ENCODE data around the gene SPATA33.
"Not testable (repeated sequence)": the region's sequence is repeated elsewhere in the genome, so short reads cannot be mapped to it uniquely, and the experiment has no call there.

Gene SPATA33

DNA sequence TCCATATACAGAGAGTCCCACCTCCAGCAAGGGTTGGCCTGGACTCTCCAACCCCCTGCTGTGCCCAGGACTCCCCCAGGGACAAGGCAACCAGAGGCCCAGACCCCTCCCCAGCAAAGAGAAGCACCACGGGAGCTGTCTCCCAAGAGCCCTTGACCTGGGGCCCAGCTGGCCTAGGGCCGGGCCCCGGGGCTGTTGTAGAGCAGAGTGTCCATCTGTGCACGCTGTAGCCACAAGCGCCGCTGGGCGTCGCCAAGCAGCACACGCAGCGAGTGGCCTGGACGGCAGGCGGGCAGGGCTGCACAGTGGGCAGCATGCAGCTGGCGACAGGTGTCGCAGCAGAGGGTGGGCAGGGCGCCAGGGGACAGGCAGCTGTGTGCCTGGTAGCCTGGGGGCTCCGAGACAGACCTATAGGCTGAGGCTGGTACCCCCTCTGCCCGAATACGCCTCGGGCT is 39.6 kb downstream of the SPATA33 start:
- H3K9ac ChIP-seq (ENCODE audit: insufficient read length), result no peak overlapping the region
- no peak for TF ChIP-seq EZH2 (IDR thresholded peaks at IDR 0.05)
- TF ChIP-seq POLR2AphosphoS5 (IDR thresholded peaks at IDR 0.05; ENCODE audit: borderline replicate concordance, low read depth, low read length), result no peak
- TF ChIP-seq FOXP2 (optimal IDR thresholded peaks at IDR 0.05; ENCODE audit: control extremely low read depth, extremely low read length, insufficient read depth), result no peak
- DNase-seq (ENCODE audit: low read depth, low spot score), result no peak
- peaks cover 2% of the 10 kb centered on the region; the same call in 1 of the 2 replicates for H3K36me3 ChIP-seq (ENCODE audit: insufficient read depth, low read length)
- H3K9me3 ChIP-seq (ENCODE audit: low read depth, low read length), result no peaks in the 10 kb centered on the region
- H3K4me3 ChIP-seq, result no peak overlapping the region
- no peak overlapping the region for H3K27ac ChIP-seq

DNA sequence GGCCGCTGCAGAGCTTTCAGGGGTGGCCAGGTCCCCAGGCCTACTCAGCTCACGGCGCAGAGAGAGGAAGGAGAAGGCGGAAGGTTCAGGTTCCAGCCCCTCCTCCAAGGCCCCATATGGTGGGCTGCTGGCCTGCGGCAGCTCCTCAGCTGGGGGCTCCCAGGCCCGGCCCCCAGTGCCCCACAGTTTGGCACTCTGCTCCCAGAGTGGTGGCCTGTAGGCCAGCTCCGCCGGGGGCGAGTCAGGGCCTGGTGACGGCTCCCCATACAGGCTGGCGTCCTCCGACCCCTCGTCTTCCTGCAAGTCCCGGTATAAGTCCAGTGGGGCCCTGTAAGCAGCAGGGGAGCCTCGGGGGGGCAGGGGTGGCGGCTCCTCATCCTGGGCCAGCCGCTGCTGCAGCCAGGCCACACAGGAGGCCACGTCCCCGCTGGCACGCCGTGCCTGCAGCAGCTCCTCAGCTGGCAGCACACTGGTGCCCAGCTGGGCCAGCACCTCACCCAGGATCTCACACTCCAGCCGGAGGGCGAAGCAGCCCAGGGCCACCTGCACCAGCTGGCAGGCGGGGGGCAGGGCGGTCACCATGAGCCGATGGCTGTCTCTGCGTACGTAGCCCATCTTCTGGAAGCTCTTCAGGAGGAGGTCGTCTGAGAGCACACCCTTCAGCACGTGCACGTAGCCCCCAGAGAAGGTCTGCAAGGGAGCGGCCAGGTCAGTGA is 40.1 kb downstream of the SPATA33 start:
- peaks cover 2% of the 10 kb centered on the region; the same call in 1 of the 2 replicates for H3K36me3 ChIP-seq (ENCODE audit: insufficient read depth, low read length)
- DNase-seq (ENCODE audit: low read depth, low spot score), result no peak
- H3K9me3 ChIP-seq (ENCODE audit: low read depth, low read length), result no peaks in the 10 kb centered on the region
- H3K9ac ChIP-seq (ENCODE audit: insufficient read length), result no peak overlapping the region
- TF ChIP-seq EZH2 (IDR thresholded peaks at IDR 0.05) (no peak), FOXP2 (optimal IDR thresholded peaks at IDR 0.05; ENCODE audit: control extremely low read depth, extremely low read length, insufficient read depth) (no peak), POLR2AphosphoS5 (IDR thresholded peaks at IDR 0.05; ENCODE audit: borderline replicate concordance, low read depth, low read length) (no peak)
- no peak overlapping the region for H3K4me3 ChIP-seq
- no peak overlapping the region for H3K27ac ChIP-seq

DNA sequence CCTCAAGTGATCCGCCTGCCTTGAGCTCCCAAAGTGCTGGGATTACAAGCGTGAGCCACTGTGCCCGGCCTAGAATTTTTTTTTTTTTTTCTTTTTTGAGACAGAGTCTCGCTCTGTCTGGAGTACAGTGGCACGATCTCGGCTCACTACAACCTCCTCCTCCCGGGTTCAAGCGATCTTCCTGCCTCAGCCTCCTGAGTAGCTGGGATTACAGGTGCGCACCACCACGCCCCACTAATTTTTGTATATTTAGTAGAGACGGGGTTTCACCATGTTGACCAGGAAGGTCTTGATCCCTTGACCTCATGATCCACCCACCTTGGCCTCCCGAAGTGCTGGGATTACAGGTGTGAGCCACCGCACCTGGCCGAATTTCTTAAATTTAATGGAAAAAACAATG is 41.1 kb downstream of the SPATA33 start:
- H3K9me3 ChIP-seq (ENCODE audit: low read depth, low read length); H3K9ac ChIP-seq (ENCODE audit: insufficient read length); DNase-seq (ENCODE audit: low read depth, low spot score); H3K36me3 ChIP-seq (ENCODE audit: insufficient read depth, low read length); H3K4me3 ChIP-seq; H3K27ac ChIP-seq: not testable (repeated sequence)

DNA sequence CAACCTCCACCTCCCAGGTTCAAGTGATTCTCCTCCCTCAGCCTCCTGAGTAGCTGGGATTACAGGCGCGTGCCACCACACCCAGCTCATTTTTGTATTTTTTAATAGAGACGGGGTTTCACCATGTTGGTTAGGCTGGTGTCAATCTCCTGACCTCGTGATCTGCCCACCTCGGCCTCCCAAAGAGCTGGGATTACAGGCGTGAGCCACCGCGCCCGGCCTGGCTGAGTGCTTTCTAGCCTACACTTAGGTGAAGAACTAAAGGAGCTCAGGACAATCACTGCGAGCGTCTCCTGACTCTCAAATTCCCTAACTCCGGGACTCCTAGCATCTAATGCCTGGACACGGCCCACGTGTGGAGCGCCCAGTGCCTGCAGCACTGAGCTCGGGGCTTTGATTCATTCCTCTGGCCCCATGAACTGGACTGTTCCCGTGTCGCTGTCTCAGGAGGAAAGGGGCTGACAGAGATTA is 42.0 kb downstream of the SPATA33 start:
- H3K9me3 ChIP-seq (ENCODE audit: low read depth, low read length); H3K36me3 ChIP-seq (ENCODE audit: insufficient read depth, low read length); H3K27ac ChIP-seq; DNase-seq (ENCODE audit: low read depth, low spot score); H3K9ac ChIP-seq (ENCODE audit: insufficient read length): not testable (repeated sequence)
- H3K4me3 ChIP-seq, result peak overlapping the region; percentile 79

DNA sequence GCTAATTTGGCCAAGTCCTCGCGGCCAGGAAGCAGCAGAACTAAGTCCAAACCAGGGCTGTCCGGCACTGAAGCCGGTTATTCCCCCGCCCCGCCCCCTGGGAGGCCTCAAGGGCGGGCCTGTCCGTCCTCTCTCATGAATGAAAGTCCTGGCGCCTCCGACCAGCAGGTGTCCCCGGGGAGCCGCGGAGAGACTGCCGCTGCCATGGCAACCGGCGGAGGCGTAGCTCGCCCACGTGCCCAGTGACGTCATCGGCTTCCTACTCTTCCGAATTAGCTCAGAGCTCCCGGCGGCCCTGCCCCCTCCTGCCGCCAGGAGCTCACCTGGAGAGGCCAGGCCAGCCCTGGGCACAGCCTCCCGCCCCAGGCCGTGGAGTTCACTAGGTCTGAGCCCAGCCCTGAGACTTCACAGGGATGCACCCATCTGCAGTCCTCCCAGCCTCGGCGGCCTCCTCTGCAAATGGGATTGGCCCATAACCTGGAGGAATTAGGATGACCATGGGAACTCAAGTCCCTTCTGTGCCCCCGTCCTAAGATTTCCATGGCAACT is 42.5 kb downstream of the SPATA33 start:
- Histone ChIP-seq H3K36me3 (ENCODE audit: insufficient read depth, low read length) (no peaks in the 10 kb centered on the region), H3K9ac (ENCODE audit: insufficient read length) (no peak overlapping the region), H3K27ac (no peak overlapping the region), H3K9me3 (ENCODE audit: low read depth, low read length) (no peaks in the 10 kb centered on the region), H3K4me3 (peak overlapping the region; percentile 79)
- TF ChIP-seq POLR2AphosphoS5 (IDR thresholded peaks at IDR 0.05; ENCODE audit: borderline replicate concordance, low read depth, low read length) (no peak), FOXP2 (optimal IDR thresholded peaks at IDR 0.05; ENCODE audit: control extremely low read depth, extremely low read length, insufficient read depth) (no peak), EZH2 (IDR thresholded peaks at IDR 0.05) (no peak)
- DNase-seq (ENCODE audit: low read depth, low spot score), result no peak

DNA sequence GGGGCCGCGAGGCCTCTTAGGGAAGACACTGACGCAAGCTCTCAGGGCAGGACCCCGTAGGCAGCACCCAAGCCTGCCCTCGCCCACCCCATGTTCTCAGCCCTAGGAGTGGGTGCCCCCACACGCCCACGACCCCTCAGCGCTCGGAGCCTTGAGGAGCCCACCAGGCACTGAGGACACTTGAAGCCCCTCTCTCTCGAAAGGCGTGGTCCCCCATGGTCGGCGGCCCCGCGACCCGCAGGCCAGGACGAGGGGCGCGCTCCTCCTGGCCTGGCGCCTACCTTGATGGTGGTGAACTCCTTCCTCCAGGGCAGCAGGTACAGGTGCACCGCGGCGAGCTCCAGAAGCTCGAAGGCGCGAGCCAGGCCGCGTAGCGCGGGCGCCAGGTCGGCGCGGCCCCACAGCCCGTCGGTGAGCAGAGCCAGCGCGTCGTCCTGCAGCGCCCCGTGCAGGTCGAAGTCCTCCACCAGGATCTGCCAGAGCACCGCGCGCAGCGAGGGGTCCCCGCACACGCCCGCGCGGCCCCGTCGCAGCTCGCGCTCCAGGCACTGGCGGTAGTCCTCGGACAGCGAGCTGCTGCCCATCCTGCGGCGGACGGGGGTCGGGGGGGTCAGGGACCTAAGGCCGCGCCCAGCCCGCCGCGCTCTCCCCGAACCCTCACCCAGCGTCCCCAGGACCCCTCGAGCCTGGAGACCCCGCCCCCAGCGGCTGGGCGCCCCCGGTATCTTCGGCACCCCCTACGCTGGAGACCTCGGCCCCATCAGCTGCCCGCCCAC is 43.2 kb downstream of the SPATA33 start:
- Histone ChIP-seq H3K4me3 (peak overlapping the region; percentile 79), H3K27ac (no peak overlapping the region)
- DNase-seq (ENCODE audit: low read depth, low spot score), result no peak

DNA sequence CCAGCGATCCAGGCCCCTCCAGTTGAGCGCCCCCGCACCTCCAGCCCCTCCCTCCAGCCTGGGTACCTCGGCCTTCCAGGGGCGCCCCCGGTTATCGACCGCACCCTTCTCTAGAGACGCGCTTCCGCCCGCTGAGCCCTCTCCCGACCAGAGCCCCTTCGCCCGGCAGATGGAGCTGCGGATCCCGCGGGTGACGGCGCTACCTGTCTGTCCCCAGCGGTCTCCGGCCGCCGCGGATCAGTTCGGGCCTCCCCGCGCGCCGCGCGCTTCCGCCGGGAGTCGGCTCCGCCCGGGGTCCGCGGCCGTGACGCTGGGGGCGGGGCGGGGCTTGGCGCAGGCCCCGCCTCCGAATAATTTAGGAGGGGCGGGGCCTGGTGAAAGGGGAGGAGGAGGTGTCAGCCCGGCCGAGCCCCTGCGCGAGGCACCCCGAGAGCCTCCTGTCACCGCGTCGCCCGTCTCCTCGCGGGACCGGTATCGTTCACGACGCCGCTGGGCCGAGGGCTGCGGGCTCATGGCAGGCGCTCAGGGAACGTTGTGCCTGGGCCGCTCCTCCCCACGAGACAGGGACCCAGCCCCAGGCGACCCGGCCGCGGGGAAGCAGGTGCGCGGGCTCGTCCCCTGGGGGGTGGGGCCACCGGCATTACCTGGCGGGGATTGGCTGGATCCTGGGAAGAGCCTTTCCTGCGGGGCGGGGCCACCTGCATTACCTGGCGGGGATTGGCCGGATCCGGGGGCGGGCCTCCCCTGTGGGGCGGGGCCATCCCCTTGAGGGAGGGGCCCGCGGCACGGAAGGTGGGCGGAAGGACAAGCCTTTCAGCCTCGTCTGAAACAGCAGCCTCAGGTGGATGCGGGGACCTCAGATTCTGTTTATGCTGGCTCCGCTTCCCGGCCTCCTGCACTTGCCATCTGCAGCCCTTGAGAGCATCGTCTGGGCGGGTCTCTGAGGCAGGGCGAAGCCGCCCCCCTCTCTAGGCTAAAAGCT is 44.1 kb downstream of the SPATA33 start, which contains the start of gene SPATA2L:
Gene SPATA2L, minus strand, starts transcription at position 281 of the 982 bp plus-strand sequence. CDS start 473 bp downstream, outside the sequence.
- Histone ChIP-seq H3K4me3 (peak within 1 kb of the TSS; percentile 79), H3K9me3 (ENCODE audit: low read depth, low read length) (no peaks in the 10 kb centered on the region), H3K36me3 (ENCODE audit: insufficient read depth, low read length) (no peaks in the 10 kb centered on the region), H3K9ac (ENCODE audit: insufficient read length) (peak within 1 kb of the TSS; percentile 20), H3K27ac (no peak within 1 kb of the TSS)
- no peak for DNase-seq (ENCODE audit: low read depth, low spot score)
- TF ChIP-seq FOXP2 (optimal IDR thresholded peaks at IDR 0.05; ENCODE audit: control extremely low read depth, extremely low read length, insufficient read depth) (no peak), POLR2AphosphoS5 (IDR thresholded peaks at IDR 0.05; ENCODE audit: borderline replicate concordance, low read depth, low read length) (peak; percentile 41; the same call in 1 of the 2 replicates), EZH2 (IDR thresholded peaks at IDR 0.05) (no peak)

More for the DNA sequence above, 43.2 kb downstream of the SPATA33 start:
- Histone ChIP-seq H3K9ac (ENCODE audit: insufficient read length) (peak overlapping the region; percentile 20), H3K9me3 (ENCODE audit: low read depth, low read length) (no peaks in the 10 kb centered on the region), H3K36me3 (ENCODE audit: insufficient read depth, low read length) (no peaks in the 10 kb centered on the region)
- TF ChIP-seq EZH2 (IDR thresholded peaks at IDR 0.05) (no peak), FOXP2 (optimal IDR thresholded peaks at IDR 0.05; ENCODE audit: control extremely low read depth, extremely low read length, insufficient read depth) (no peak), POLR2AphosphoS5 (IDR thresholded peaks at IDR 0.05; ENCODE audit: borderline replicate concordance, low read depth, low read length) (no peak)

Measured in SK-N-MC (cell line).